LHCN-M2 (cell line): ENCODE results near the gene UBA1. TPM values are rescaled to one million over a fixed set of nuclear protein-coding genes. Genes with fewer than 3 reads are reported as not detected.

Source experiments
- DNase-seq: peaks from one replicate; pipeline ENCODE4 v3.0.0-alpha.2; 2012; ENCODE audit warnings: low read depth
- total RNA-seq: library from RNA; depleted of rRNA; stranded (reverse); fragments of >200 nt; gene quantifications from 2 replicates; pipeline ENCODE4 v1.2.3, GENCODE V29; 2014

UBA1 gene
- total RNA-seq, 1 experiment from 2014 or later = 241 TPM

GRCh38 chrX:47210661-47211425 is 17.2 kb downstream of the UBA1 start:
- no peak for DNase-seq

DNA sequence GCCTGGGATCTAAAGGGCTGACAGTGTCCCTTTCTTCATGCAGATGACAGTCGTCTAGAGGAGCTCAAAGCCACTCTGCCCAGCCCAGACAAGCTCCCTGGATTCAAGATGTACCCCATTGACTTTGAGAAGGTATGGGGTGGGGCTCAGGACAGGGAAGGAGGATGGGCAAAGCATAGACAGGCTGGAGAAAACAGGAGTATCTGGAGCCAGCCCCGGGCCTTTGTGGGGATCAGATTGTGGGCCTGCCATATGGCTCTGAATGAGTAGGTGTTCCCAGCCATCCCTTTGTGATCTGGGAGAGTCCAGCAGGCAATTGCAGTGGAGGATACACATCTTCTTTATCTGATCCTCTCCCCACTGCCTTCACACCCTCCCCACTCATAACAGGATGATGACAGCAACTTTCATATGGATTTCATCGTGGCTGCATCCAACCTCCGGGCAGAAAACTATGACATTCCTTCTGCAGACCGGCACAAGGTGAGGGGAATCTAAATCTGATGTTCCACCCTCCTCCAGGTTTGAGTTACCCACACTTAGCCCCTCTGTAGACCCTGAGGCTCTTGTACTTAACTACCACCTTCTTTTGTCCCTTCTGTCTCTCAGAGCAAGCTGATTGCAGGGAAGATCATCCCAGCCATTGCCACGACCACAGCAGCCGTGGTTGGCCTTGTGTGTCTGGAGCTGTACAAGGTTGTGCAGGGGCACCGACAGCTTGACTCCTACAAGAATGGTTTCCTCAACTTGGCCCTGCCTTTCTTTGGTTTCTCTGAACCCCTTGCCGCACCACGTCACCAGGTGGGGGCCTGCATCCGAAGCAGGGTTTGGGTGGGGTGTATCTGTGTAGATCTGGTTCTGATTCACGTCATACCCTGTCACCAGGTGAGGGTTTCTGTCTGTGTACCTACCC is 19.0 kb downstream of the UBA1 start:
- no peak for DNase-seq

DNA sequence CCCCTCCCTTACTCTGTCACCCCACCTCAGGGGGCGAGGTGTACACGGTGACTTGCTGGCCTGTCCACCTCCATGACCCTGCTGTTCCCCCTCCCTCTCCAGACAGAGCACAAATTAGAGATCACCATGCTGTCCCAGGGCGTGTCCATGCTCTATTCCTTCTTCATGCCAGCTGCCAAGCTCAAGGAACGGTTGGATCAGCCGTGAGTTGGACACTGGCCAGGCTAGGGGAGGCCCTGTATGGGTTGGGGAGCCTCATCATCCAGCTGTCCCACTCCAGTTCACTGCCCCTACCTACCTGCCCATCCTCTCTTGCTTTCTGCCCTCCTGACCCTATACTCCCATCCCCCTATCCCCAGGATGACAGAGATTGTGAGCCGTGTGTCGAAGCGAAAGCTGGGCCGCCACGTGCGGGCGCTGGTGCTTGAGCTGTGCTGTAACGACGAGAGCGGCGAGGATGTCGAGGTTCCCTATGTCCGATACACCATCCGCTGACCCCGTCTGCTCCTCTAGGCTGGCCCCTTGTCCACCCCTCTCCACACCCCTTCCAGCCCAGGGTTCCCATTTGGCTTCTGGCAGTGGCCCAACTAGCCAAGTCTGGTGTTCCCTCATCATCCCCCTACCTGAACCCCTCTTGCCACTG is 20.9 kb downstream of the UBA1 start:
- DNase-seq = no peak

- DNase-seq = no peak
These were observed 21.8 kb downstream of the UBA1 start for GRCh38 chrX:47215291-47215900.

GRCh38 chrX:47216393-47216925 is 22.8 kb downstream of the UBA1 start:
- no peak for DNase-seq

DNA sequence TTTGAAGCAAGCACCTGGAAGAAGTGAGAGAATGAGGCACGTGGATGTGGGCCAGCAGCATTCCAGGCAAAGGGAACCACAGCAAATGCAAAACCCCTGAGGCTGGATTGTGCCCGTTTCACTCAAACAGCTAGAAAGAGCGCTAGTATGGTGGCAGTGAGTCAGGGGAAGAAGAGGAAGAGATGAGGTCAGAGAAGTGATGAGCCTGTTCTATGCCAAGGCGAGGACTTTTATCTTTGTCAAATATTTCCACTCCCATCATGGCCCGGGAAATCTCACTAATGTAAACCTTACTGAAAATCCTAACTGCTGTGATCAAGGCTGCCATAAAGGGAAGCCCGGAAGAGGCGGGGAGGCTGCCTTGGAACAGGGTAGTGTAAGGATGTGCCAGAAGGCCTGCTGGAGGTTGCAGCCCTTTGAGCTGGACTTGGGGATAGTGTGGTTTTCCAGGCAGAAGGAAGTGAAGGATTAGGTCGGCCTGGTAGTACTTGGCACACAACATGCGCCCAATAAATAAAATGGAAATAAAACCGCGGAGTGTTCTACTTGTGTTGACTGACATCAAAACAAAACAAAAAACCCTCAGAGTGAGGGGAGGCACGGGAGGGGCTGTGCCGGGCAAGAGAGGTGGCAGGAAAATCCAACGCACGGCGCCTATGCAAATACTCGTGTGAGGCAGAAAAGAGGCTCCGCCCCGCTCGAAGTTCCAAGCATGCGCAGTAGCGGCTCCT is 23.7 kb downstream of the UBA1 start:
- DNase-seq = no peak

- peak; percentile 97 for DNase-seq
These were observed 24.2 kb downstream of the UBA1 start for GRCh38 chrX:47217852-47218279.

- peak; percentile 75 for DNase-seq
These were observed 24.8 kb downstream of the UBA1 start, which contains the start of gene CDK16 for GRCh38 chrX:47218280-47218919. CDK16 (plus strand) TSS chrX:47218681; CDS start chrX:47223558, 4,877 bp downstream.

GRCh38 chrX:47218920-47219815 is 25.5 kb downstream of the UBA1 start:
- DNase-seq = no peak

DNA sequence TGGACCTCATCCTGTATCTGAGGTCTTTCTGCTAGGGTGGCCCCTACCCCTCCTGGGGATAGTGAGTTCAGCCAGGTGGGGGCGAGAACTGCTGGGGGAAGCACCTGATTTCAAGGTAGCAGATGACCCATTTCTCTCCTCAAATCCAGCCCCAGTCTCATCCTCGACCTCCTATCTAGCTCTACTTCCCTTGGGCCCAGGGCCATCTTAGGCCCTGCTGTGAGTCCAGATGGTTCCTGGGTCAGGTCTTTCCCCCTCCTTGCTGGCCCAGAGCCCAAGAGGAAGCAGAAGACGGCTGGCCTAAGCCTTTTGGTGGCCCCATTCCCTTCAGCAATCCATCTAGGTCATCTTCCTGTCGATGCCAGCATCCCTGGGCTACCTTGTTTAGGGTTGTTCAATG is 28.1 kb downstream of the UBA1 start:
- no peak for DNase-seq

DNA sequence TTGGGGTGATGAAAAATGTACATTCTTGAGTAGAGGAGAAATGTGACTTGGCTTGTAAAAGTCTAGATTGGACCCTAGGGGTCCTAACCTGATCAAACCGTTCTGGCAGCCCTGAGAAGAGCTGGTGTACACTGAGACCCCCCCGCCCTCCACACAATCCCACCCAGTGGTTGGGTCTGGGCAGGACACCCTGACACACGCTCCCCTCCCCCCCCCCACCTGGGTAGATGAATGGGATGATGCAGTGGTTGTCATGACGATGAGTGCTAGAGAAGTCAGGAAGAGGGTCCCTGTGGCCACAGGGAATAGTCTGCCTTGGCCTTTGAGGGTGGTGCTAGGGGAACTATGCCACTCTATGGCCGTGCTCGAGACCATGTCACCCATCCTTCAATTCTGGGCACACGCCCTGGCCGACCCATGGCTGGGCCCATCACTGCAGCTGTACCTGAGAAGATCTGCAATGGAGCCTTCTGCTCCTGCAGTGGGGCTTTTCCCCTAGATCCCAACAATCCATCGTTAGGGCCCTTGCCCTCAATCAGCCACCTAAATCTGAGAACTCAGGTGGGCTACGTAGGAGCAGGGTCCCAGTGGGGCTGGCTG is 29.2 kb downstream of the UBA1 start:
- no peak for DNase-seq

DNA sequence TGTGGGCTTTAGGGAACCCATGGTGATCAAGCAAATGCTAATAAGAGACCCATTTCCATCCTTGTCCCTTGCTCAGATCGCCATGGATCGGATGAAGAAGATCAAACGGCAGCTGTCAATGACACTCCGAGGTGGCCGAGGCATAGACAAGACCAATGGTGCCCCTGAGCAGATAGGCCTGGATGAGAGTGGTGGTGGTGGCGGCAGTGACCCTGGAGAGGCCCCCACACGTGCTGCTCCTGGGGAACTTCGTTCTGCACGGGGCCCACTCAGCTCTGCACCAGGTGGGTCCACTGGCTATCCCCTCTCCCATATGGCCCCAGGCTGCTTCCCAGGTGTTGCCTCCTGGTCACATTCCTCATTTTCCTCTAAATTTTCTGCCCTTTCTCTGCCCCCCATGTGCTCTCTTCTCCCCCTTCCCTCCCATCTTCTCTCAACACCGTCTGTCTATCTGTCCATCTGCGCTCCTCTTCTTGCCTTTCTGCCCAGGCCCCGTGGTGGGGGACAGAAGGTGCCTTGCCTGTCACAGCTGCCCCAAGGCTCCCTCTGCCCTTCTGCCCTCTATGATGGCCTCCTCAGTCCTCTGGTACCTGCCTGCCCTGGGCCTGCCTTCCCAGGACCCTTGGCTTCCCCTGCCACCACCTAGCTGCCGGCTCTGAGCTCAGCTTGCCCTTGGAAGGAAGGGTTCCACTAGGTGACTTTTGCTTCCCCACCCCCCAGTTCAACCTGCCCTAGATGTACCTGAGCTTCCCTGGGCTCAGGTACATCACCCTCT is 30.0 kb downstream of the UBA1 start:
- DNase-seq = no peak

DNA sequence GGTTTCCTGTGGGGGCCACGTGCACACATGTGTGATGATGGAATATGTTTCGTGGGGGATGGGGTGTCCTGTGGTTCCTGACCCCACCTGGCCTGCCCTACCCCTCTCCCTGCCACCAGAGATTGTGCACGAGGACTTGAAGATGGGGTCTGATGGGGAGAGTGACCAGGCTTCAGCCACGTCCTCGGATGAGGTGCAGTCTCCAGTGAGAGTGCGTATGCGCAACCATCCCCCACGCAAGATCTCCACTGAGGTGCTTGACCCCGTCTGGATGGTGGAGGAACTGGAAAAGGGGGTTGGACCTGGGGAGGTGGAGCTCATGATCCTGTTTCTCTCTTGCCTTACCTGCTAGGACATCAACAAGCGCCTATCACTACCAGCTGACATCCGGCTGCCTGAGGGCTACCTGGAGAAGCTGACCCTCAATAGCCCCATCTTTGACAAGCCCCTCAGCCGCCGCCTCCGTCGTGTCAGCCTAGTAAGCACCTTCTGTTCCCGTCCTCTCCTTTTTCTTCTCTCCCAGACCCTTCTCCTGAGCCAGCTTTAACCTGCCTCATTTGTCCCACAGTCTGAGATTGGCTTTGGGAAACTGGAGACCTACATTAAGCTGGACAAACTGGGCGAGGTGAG is 30.8 kb downstream of the UBA1 start:
- DNase-seq = no peak

- DNase-seq = no peak
These were observed 31.3 kb downstream of the UBA1 start for GRCh38 chrX:47224896-47225290.

DNA sequence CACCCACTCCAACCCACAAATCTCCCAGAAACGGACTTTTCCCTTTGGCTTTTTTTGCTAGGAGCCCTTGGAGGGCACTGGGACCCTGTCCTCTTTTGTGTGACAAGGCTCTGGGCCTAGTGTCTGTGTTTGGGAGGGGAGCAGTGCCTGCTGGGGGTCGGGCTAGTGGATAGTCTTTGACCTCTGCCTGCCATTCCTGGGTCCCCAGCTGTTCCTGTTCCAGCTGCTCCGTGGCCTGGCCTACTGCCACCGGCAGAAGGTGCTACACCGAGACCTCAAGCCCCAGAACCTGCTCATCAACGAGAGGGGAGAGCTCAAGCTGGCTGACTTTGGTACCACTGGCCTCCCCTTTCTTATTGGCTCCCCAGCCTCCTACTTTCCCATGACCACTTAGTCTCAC is 32.4 kb downstream of the UBA1 start:
- DNase-seq = no peak

GRCh38 chrX:47226531-47227333 is 33.1 kb downstream of the UBA1 start:
- DNase-seq = no peak

DNA sequence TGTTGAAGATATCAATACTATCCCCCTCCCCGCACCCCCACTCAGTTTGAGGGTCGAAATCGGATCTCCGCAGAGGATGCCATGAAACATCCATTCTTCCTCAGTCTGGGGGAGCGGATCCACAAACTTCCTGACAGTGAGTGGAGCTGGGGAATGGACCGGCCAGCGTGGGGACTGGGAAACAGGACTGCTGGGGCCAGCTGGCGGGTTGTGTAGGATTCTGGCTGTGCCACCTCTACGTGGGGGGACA is 33.6 kb downstream of the UBA1 start:
- DNase-seq = no peak
